Erythroblast (primary cell): Measurements from ENCODE around the gene ITPK1.

Source experiments
- DNase-seq, 2 experiments: peaks; one replicate each; lab custom pipeline; 2025; lab: John Stamatoyannopoulos, UW
- GATA1 ChIP-seq: IDR thresholded peaks from 2 replicates; pipeline ENCODE4 v1.6.1; 2011; ENCODE audit warnings: low read depth, mild to moderate bottlenecking, control low read depth, low read length, moderate library complexity
- POLR2A ChIP-seq: IDR thresholded peaks from 2 replicates; pipeline ENCODE4 v1.6.1; 2011; ENCODE audit warnings: mild to moderate bottlenecking, low read length

Gene ITPK1

GRCh38 chr14:93039649-93040315 is 75.9 kb downstream of the ITPK1 start:
- TF ChIP-seq POLR2A, result no peak
- no peak for TF ChIP-seq GATA1
- no peak for DNase-seq

- no peak for DNase-seq
- TF ChIP-seq POLR2A (no peak), GATA1 (no peak)
Measured at GRCh38 chr14:93037351-93037750, 78.4 kb downstream of the ITPK1 start.

GRCh38 chr14:93036652-93037345 is 78.9 kb downstream of the ITPK1 start:
- DNase-seq, result no peak
- TF ChIP-seq GATA1 (no peak), POLR2A (no peak)

- TF ChIP-seq POLR2A (no peak), GATA1 (no peak)
- DNase-seq, result no peak
Measured at GRCh38 chr14:93035917-93036651, 79.6 kb downstream of the ITPK1 start.

- TF ChIP-seq POLR2A, result no peak
- TF ChIP-seq GATA1, result no peak
- no peak for DNase-seq
Measured at GRCh38 chr14:93035585-93035916, 80.2 kb downstream of the ITPK1 start.

GRCh38 chr14:93034671-93034994 is 81.1 kb downstream of the ITPK1 start:
- TF ChIP-seq POLR2A (no peak), GATA1 (no peak)
- no peak for DNase-seq

- TF ChIP-seq POLR2A (no peak), GATA1 (no peak)
- peak in 1 of 2 experiments; percentile 18 for DNase-seq
Measured at GRCh38 chr14:93033983-93034670, 81.6 kb downstream of the ITPK1 start.

- DNase-seq, result no peak
- TF ChIP-seq POLR2A, result no peak
Measured at GRCh38 chr14:93033084-93033982, 82.4 kb downstream of the ITPK1 start.

- DNase-seq, result no peak
- TF ChIP-seq GATA1 (no peak), POLR2A (no peak)
Measured at GRCh38 chr14:93032421-93032936, 83.2 kb downstream of the ITPK1 start.

GRCh38 chr14:93031505-93032315 is 84.0 kb downstream of the ITPK1 start:
- no peak for DNase-seq

GRCh38 chr14:93030761-93031160 is 85.0 kb downstream of the ITPK1 start:
- TF ChIP-seq POLR2A, result no peak
- no peak for DNase-seq

More at GRCh38 chr14:93031505-93032315, 84.0 kb downstream of the ITPK1 start:
- TF ChIP-seq POLR2A, result no peak
- TF ChIP-seq GATA1, result no peak

- no peak for DNase-seq
- no peak for TF ChIP-seq GATA1
- TF ChIP-seq POLR2A, result no peak
Measured at GRCh38 chr14:93029911-93030508, 85.7 kb downstream of the ITPK1 start.
